DOHH2 (cell line): ENCODE measurements around the gene NBPF1.
"Not testable (repeated sequence)": the region's sequence is repeated elsewhere in the genome, so short reads cannot be mapped to it uniquely, and the experiment has no call there.

Experiments
- EZH2phosphoT487 ChIP-seq: fragments of 200-600 bp; sonication (generic); IDR thresholded peaks from 2 replicates; pipeline ENCODE4 v1.6.1; 2017; ENCODE audit warnings: borderline replicate concordance, mild to moderate bottlenecking, antibody characterized with exemption, low read length, moderate library complexity, mixed read lengths
- TF ChIP-seq, protein P1 (sequence below): fragments of 200-600 bp; sonication (generic); IDR thresholded peaks from one replicate; pipeline ENCODE4 v1.5.1; 2014; ENCODE audit warnings: antibody characterized with exemption, mild to moderate bottlenecking, low read depth, low read length; ENCODE audit not compliant: poor library complexity, severe bottlenecking

DNA sequence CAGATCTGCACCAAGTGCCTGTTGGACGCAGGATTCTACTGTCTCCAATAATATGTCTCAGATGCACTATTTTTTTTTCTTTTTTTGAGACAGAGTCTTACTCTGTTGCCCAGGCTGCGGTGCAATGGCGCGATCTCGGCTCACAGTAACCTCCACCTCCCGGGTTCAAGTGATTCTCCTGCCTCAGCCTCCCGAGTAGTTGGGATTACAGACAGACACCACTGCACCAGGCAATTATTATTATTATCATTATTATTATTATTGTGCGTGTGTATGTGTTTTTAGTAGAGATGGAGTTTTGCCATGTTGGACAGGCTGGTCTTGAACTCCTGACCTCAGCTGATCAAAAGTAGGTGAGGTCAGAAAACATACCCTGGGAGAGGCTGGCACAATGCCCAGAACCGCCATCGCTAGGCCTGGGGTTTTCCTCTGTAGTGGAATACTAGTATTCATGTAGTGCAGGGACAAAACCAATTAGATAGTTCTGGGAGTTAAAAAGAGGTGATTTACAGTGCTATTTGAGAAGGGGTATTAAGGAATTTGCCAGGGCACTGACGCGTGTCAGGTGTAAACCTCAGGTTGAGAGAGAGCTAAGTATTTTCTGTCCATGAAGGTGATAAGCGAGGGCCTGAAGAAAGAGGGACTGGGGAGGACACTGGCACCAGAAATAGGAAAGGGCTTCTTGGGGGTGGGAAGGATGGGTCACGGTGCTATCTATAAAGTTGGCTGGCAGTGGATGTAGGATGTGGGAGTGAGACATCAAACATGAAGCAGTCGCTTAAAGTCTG, 100.5 kb downstream of the NBPF1 start:
- TF ChIP-seq, protein P1, sequence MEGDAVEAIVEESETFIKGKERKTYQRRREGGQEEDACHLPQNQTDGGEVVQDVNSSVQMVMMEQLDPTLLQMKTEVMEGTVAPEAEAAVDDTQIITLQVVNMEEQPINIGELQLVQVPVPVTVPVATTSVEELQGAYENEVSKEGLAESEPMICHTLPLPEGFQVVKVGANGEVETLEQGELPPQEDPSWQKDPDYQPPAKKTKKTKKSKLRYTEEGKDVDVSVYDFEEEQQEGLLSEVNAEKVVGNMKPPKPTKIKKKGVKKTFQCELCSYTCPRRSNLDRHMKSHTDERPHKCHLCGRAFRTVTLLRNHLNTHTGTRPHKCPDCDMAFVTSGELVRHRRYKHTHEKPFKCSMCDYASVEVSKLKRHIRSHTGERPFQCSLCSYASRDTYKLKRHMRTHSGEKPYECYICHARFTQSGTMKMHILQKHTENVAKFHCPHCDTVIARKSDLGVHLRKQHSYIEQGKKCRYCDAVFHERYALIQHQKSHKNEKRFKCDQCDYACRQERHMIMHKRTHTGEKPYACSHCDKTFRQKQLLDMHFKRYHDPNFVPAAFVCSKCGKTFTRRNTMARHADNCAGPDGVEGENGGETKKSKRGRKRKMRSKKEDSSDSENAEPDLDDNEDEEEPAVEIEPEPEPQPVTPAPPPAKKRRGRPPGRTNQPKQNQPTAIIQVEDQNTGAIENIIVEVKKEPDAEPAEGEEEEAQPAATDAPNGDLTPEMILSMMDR, result not testable (repeated sequence)
- not testable (repeated sequence) for TF ChIP-seq EZH2phosphoT487
